Body of pancreas (tissue), 4 donors: ENCODE measurements around the gene VKORC1.

Experiments
- CTCF ChIP-seq, 7 experiments: fragments of 450-650 bp in 4 of 7; fragments of 200-600 bp in 3 of 7; sonication (generic) in 3 of 7; IDR thresholded peaks; one replicate each; pipeline ENCODE4 v1.5.1; 2016 to 2019; ENCODE audit warnings: antibody characterized with exemption in 7 of 7
- POLR2A ChIP-seq, 3 donors: fragments of 450-650 bp; IDR thresholded peaks; one replicate each; pipeline ENCODE4 v1.6.1; 2016; ENCODE audit warnings: antibody characterized with exemption in 3 of 3, mild to moderate bottlenecking in 2 of 3

GRCh38 chr16:31088459-31089183 lies 6.0 kb downstream of the VKORC1 start, which contains the start of gene PRSS53:
- TF ChIP-seq CTCF (IDR thresholded peaks at IDR 0.05) (no peak), POLR2A (IDR thresholded peaks at IDR 0.05) (no peak)
